NCI-H1930 (cell line): ENCODE data around the gene MFSD1.

Source experiments
- DNase-seq, 2 experiments: peaks; one replicate each; lab custom pipeline; 2025; lab: John Stamatoyannopoulos, UW

The MFSD1 gene

GRCh38 chr3:158801696-158802408 is at the start of gene MFSD1:
TSS of gene MFSD1 (plus strand) at chr3:158802054. CDS start at chr3:158802153, 99 bp downstream.
- DNase-seq = peak; percentile 52 to 75

- DNase-seq = no peak
These were observed 48.0 kb upstream of the MFSD1 start for GRCh38 chr3:158753854-158754253.

GRCh38 chr3:158755421-158755820 is 46.4 kb upstream of the MFSD1 start:
- no peak for DNase-seq

- no peak for DNase-seq
These were observed 40.5 kb upstream of the MFSD1 start for GRCh38 chr3:158761350-158761749.

- no peak for DNase-seq
These were observed 39.2 kb upstream of the MFSD1 start for GRCh38 chr3:158762701-158763100.

- no peak for DNase-seq
These were observed 38.4 kb upstream of the MFSD1 start for GRCh38 chr3:158763421-158763820.

- no peak for DNase-seq
These were observed 36.2 kb upstream of the MFSD1 start for GRCh38 chr3:158765518-158766205.

GRCh38 chr3:158766364-158766763 is 35.5 kb upstream of the MFSD1 start:
- DNase-seq = no peak

- DNase-seq = no peak
These were observed 33.5 kb upstream of the MFSD1 start for GRCh38 chr3:158768361-158768787.

- DNase-seq = no peak
These were observed 32.8 kb upstream of the MFSD1 start for GRCh38 chr3:158768881-158769543.

GRCh38 chr3:158769549-158769948 is 32.3 kb upstream of the MFSD1 start:
- no peak for DNase-seq

GRCh38 chr3:158769952-158770740 is 31.7 kb upstream of the MFSD1 start:
- no peak for DNase-seq

GRCh38 chr3:158770741-158771350 is 31.0 kb upstream of the MFSD1 start:
- DNase-seq = no peak

GRCh38 chr3:158771577-158771976 is 30.3 kb upstream of the MFSD1 start:
- DNase-seq = no peak

GRCh38 chr3:158771982-158772381 is 29.9 kb upstream of the MFSD1 start:
- DNase-seq = no peak

- no peak for DNase-seq
These were observed 28.7 kb upstream of the MFSD1 start for GRCh38 chr3:158773166-158773565.

GRCh38 chr3:158773845-158774830 is 27.7 kb upstream of the MFSD1 start:
- DNase-seq = no peak

GRCh38 chr3:158774965-158775364 is 26.9 kb upstream of the MFSD1 start:
- no peak for DNase-seq

GRCh38 chr3:158775426-158776410 is 26.1 kb upstream of the MFSD1 start:
- no peak for DNase-seq
